GM23338 (cell line): Measurements from ENCODE around the gene TMTC4. TPM values are rescaled to one million over a fixed set of nuclear protein-coding genes. Genes with fewer than 3 reads are reported as not detected.

Experiments
- ATAC-seq: fragments of 200-7000 bp; cut with Tn5 transposase; 3 replicates; pipeline ENCODE4 v1.9.1; 2020
- DNase-seq: peaks from one replicate; pipeline ENCODE4 v3.0.0-alpha.2; 2015; ENCODE audit warnings: low spot score
- H2AFZ ChIP-seq: fragments of 200-600 bp; sonication (generic); 2 replicates; pipeline ENCODE4 v1.8.0; 2016; ENCODE audit warnings: antibody characterized with exemption, mild to moderate bottlenecking, moderate library complexity
- H3F3A ChIP-seq: fragments of 200-600 bp; sonication (generic); replicated peaks from 2 replicates; pipeline ENCODE4 v1.8.0; 2017; ENCODE audit warnings: antibody characterized with exemption, mixed run types, low read depth
- H3K27ac ChIP-seq: fragments of 200-600 bp; sonication (generic); 2 replicates; pipeline ENCODE4 v1.6.1; 2016; ENCODE audit warnings: low read depth
- H3K27me3 ChIP-seq: fragments of 200-600 bp; sonication (generic); 2 replicates; pipeline ENCODE4 v1.8.0; 2016; ENCODE audit warnings: mild to moderate bottlenecking, mixed run types, moderate library complexity; ENCODE audit not compliant: insufficient read depth
- H3K36me3 ChIP-seq: fragments of 200-600 bp; sonication (generic); 2 replicates; pipeline ENCODE4 v1.8.0; 2016; ENCODE audit warnings: mild to moderate bottlenecking; ENCODE audit not compliant: insufficient read depth
- H3K4me1 ChIP-seq: fragments of 200-600 bp; sonication (generic); 2 replicates; pipeline ENCODE4 v1.8.0; 2016; ENCODE audit warnings: mild to moderate bottlenecking, moderate library complexity; ENCODE audit not compliant: insufficient read depth
- H3K4me2 ChIP-seq: fragments of 200-600 bp; sonication (generic); 2 replicates; pipeline ENCODE4 v1.7.1; 2017; ENCODE audit warnings: mixed run types
- H3K4me3 ChIP-seq: fragments of 200-600 bp; sonication (generic); 2 replicates; pipeline ENCODE4 v1.6.1; 2016; ENCODE audit warnings: mixed run types
- H3K79me2 ChIP-seq: fragments of 200-600 bp; sonication (generic); replicated peaks from 2 replicates; pipeline ENCODE4 v1.8.0; 2017; ENCODE audit warnings: mild to moderate bottlenecking; ENCODE audit not compliant: insufficient read depth
- H3K9me2 ChIP-seq: fragments of 200-600 bp; sonication (generic); 2 replicates; pipeline ENCODE4 v1.8.0; 2017; ENCODE audit not compliant: insufficient read depth
- H4K20me1 ChIP-seq: fragments of 200-600 bp; sonication (generic); replicated peaks from 2 replicates; pipeline ENCODE4 v1.8.0; 2017; ENCODE audit warnings: mild to moderate bottlenecking; ENCODE audit not compliant: insufficient read depth
- H3K27ac Mint-ChIP-seq: 2 replicates; pipeline ENCODE4 v1.8.0; 2020; ENCODE audit warnings: inconsistent platforms, mild to moderate bottlenecking, moderate library complexity, mixed read lengths
- H3K27me3 Mint-ChIP-seq: 3 replicates; pipeline ENCODE4 v1.8.0; 2022; ENCODE audit warnings: low read depth, mild to moderate bottlenecking, moderate library complexity, mixed read lengths, inconsistent platforms; ENCODE audit not compliant: insufficient read depth, poor library complexity
- H3K36me3 Mint-ChIP-seq: 3 replicates; pipeline ENCODE4 v1.8.0; 2021; ENCODE audit warnings: low read depth, mild to moderate bottlenecking, inconsistent platforms, moderate library complexity, mixed read lengths
- H3K4me1 Mint-ChIP-seq: 3 replicates; pipeline ENCODE4 v1.8.0; 2020; ENCODE audit warnings: mild to moderate bottlenecking, inconsistent platforms, mixed read lengths
- H3K4me3 Mint-ChIP-seq: 3 replicates; pipeline ENCODE4 v1.8.0; 2021; ENCODE audit warnings: moderate library complexity, mild to moderate bottlenecking, inconsistent platforms, mixed read lengths
- H3K9me3 Mint-ChIP-seq: 3 replicates; pipeline ENCODE4 v1.8.0; 2020; ENCODE audit warnings: moderate library complexity, mild to moderate bottlenecking, inconsistent platforms, mixed read lengths
- CREB1 ChIP-seq: fragments of 250-450 bp; sonication (Bioruptor Pico); IDR thresholded peaks from 2 replicates; pipeline ENCODE4 v1.5.0; 2020; ENCODE audit warnings: low read depth, mild to moderate bottlenecking, moderate library complexity
- CTCF ChIP-seq, 2 experiments: fragments of 200-600 bp in 1 of 2; sonication (generic) in 1 of 2; conservative IDR thresholded peaks; 2 replicates each; pipeline versions ENCODE4 v1.5.1 to v1.6.1; 2016 to 2017; ENCODE audit warnings: antibody characterized with exemption in 2 of 2, low read depth in 2 of 2, mild to moderate bottlenecking in 2 of 2, moderate library complexity in 1 of 2
- ETS1 ChIP-seq: IDR thresholded peaks from 2 replicates; pipeline ENCODE4 v1.6.1; 2016; ENCODE audit warnings: antibody characterized with exemption
- EZH2 ChIP-seq: fragments of 200-600 bp; sonication (generic); IDR thresholded peaks from one replicate; pipeline ENCODE4 v1.8.0; 2017; ENCODE audit warnings: antibody characterized with exemption, mild to moderate bottlenecking, low read depth; ENCODE audit not compliant: unreplicated experiment
- NANOG ChIP-seq: IDR thresholded peaks from 2 replicates; pipeline ENCODE4 v1.6.1; 2016; ENCODE audit warnings: antibody characterized with exemption, borderline replicate concordance
- POLR2AphosphoS5 ChIP-seq: IDR thresholded peaks from 2 replicates; pipeline ENCODE4 v1.6.1; 2016; ENCODE audit warnings: antibody characterized with exemption, low read depth
- REST ChIP-seq: IDR thresholded peaks from one replicate; pipeline ENCODE4 v1.6.1; 2018; ENCODE audit warnings: antibody characterized with exemption; ENCODE audit not compliant: unreplicated experiment
- ZNF114 ChIP-seq: fragments of 250-450 bp; sonication (Bioruptor Pico); IDR thresholded peaks from 2 replicates; pipeline ENCODE4 v1.5.0; 2020; ENCODE audit warnings: mild to moderate bottlenecking, moderate library complexity
- ZNF331 ChIP-seq: fragments of 250-450 bp; sonication (Bioruptor Pico); IDR thresholded peaks from 2 replicates; pipeline ENCODE4 v1.5.0; 2020; ENCODE audit warnings: low read depth, mild to moderate bottlenecking, moderate library complexity
- ZNF462 ChIP-seq: fragments of 250-450 bp; sonication (Bioruptor Pico); IDR thresholded peaks from 2 replicates; pipeline ENCODE4 v1.5.0; 2020; ENCODE audit warnings: mild to moderate bottlenecking, moderate library complexity
- polyA plus RNA-seq: library from polyadenylated mRNA; unstranded; fragments of >200 nt; fragmentation: Nextera tagmentation; extraction: Ambion mirVana; gene quantifications from 2 replicates; pipeline ENCODE4 v1.2.1, GENCODE V29; 2016
- total RNA-seq: library from RNA; depleted of rRNA; stranded (reverse); fragments of >200 nt; shearing (Covaris generic); gene quantifications from 2 replicates; pipeline ENCODE4 v1.2.3, GENCODE V29; 2014

Gene TMTC4
- total and polyA plus RNA-seq, 2 experiments from 2014 or later: 21.9 to 50.0 TPM

- TF ChIP-seq ZNF462 (CRISPR knock-in tag): no peak
- no peak for TF ChIP-seq CTCF (conservative IDR thresholded peaks at IDR 0.05; ENCODE audit: low read depth in 2 of 2)
- no peak for TF ChIP-seq ETS1
- no peak for TF ChIP-seq ZNF114
Observed at GRCh38 chr13:100652510-100652909, 22.1 kb downstream of the TMTC4 start (continued).

GRCh38 chr13:100650326-100650725 is 24.3 kb downstream of the TMTC4 start:
- Histone ChIP-seq H3K36me3 (peaks cover 7% of the 10 kb centered on the region; the same call in 1 of the 2 replicates), H3K4me3 (no peak overlapping the region), H3K9me2 (no peaks in the 10 kb centered on the region), H3F3A (0 out of 2 replicates have a peak, but pooled peaks cover 4% of the 10 kb centered on the region), H3K79me2 (no peaks in the 10 kb centered on the region), H3K4me1 (no peaks in the 10 kb centered on the region), H4K20me1 (peaks cover 5% of the 10 kb centered on the region), H3K27me3 (no peaks in the 10 kb centered on the region), H3K27ac (no peak overlapping the region), H3K4me2 (no peak overlapping the region), H2AFZ (no peak overlapping the region)
- DNase-seq (no peak), ATAC-seq (no peak)
- H3K27ac Mint-ChIP-seq: no peak overlapping the region
- H3K4me1 Mint-ChIP-seq: peaks cover 18% of the 10 kb centered on the region
- H3K9me3 Mint-ChIP-seq: no peaks in the 10 kb centered on the region
- no peak overlapping the region for H3K4me3 Mint-ChIP-seq
- peaks cover 24% of the 10 kb centered on the region for H3K36me3 Mint-ChIP-seq
- peaks cover 6% of the 10 kb centered on the region for H3K27me3 Mint-ChIP-seq
- TF ChIP-seq EZH2 (no peak), CREB1 (no peak), ETS1 (no peak), REST (no peak), NANOG (no peak), ZNF331 (CRISPR knock-in tag) (no peak), POLR2AphosphoS5 (no peak)
